ENCODE measurements around the gene IDH3B.

IDH3B gene

DNA sequence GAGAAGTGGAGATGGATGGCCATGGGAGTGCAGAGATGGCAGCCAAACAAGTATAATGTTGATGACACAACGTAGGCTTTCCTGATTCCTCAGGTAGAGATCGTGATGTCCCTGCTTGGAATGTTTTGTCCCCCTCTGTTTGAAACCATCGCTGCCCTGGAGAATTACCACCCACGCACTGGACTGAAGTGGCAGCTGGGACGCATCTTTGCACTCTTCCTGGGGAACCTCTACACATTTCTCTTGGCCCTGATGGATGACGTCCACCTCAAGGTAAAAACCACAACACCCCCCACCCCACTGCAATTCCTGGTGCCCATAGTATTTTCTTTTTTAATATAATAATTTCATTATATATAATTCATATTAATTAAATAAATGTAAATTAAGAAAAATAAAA, 53.7 kb downstream of the IDH3B start:
- TF ChIP-seq EZH2 (optimal IDR thresholded peaks at IDR 0.05; ENCODE audit: low read depth, low read length) (no peak), EZH2phosphoT487 (IDR thresholded peaks at IDR 0.05; ENCODE audit: low read length) (no peak), CTCF (IDR thresholded peaks at IDR 0.05; ENCODE audit: low read length) (no peak)
- Histone ChIP-seq H4K20me1 (ENCODE audit: insufficient read depth, low read length) (no peaks in the 10 kb centered on the region), H3K79me2 (ENCODE audit: low read length) (no peaks in the 10 kb centered on the region), H3K36me3 (replicated peaks; ENCODE audit: insufficient read depth, low read length) (no peaks in the 10 kb centered on the region), H3K27ac (ENCODE audit: low read length) (no peak overlapping the region), H3K9me3 (replicated peaks; ENCODE audit: insufficient read depth, low read length) (no peaks in the 10 kb centered on the region), H3K27me3 (replicated peaks; ENCODE audit: insufficient read depth, low read length) (no peaks in the 10 kb centered on the region), H2AFZ (ENCODE audit: low read length) (no peak overlapping the region), H3K9me2 (replicated peaks; ENCODE audit: insufficient read depth, low read length) (no peaks in the 10 kb centered on the region), H3K4me1 (ENCODE audit: low read length) (no peaks in the 10 kb centered on the region), H3K4me2 (ENCODE audit: low read depth, low read length) (no peak overlapping the region), H3K4me3 (ENCODE audit: low read length) (no peak overlapping the region), H3K9ac (ENCODE audit: low read length) (no peak overlapping the region), H3F3A (ENCODE audit: insufficient read depth, low read length) (no peaks in the 10 kb centered on the region)
- DNase-seq, result no peak

Measured in MM.1S (cell line).